Activated T-cell treated with anti-CD3 and anti-CD28 coated beads for 4 hours (primary cell): ENCODE data around the gene DBX1.
"Not testable (repeated sequence)": the region's sequence is repeated elsewhere in the genome, so short reads cannot be mapped to it uniquely, and the experiment has no call there.

Experiments
- DNase-seq: peaks from one replicate; pipeline ENCODE4 v3.0.0-alpha.2; 2020

The DBX1 gene

GRCh38 chr11:20160425-20161229, at the start of gene DBX1:
TSS of gene DBX1 (minus strand) at chr11:20160475. CDS start at chr11:20160324, 151 bp downstream.
- DNase-seq, result no peak

GRCh38 chr11:20208622-20209111, 48.4 kb upstream of the DBX1 start:
- DNase-seq, result no peak

- no peak for DNase-seq
Observed at GRCh38 chr11:20207781-20208621, 47.7 kb upstream of the DBX1 start.

- DNase-seq, result no peak
Observed at GRCh38 chr11:20205807-20206206, 45.5 kb upstream of the DBX1 start.

- no peak for DNase-seq
Observed at GRCh38 chr11:20204681-20205080, 44.4 kb upstream of the DBX1 start.

- DNase-seq, result no peak
Observed at GRCh38 chr11:20203831-20204230, 43.6 kb upstream of the DBX1 start.

GRCh38 chr11:20201231-20201630, 41.0 kb upstream of the DBX1 start:
- DNase-seq, result no peak

GRCh38 chr11:20200331-20200955, 40.2 kb upstream of the DBX1 start:
- not testable (repeated sequence) for DNase-seq

- no peak for DNase-seq
Observed at GRCh38 chr11:20197881-20198280, 37.6 kb upstream of the DBX1 start.

GRCh38 chr11:20194470-20194869, 34.2 kb upstream of the DBX1 start:
- DNase-seq, result no peak

GRCh38 chr11:20193307-20193706, 33.0 kb upstream of the DBX1 start:
- DNase-seq, result no peak

- no peak for DNase-seq
Observed at GRCh38 chr11:20192641-20193040, 32.4 kb upstream of the DBX1 start.

- DNase-seq, result no peak
Observed at GRCh38 chr11:20192151-20192550, 31.9 kb upstream of the DBX1 start.

GRCh38 chr11:20178976-20179375, 18.7 kb upstream of the DBX1 start:
- no peak for DNase-seq

- DNase-seq, result no peak
Observed at GRCh38 chr11:20177136-20177535, 16.9 kb upstream of the DBX1 start.

- no peak for DNase-seq
Observed at GRCh38 chr11:20172721-20173447, 12.6 kb upstream of the DBX1 start.

- DNase-seq, result no peak
Observed at GRCh38 chr11:20163783-20164481, 3.7 kb upstream of the DBX1 start.

- no peak for DNase-seq
Observed at GRCh38 chr11:20162824-20163782, 2.8 kb upstream of the DBX1 start.

- DNase-seq, result no peak
Observed at GRCh38 chr11:20161923-20162744, 1.9 kb upstream of the DBX1 start.
